Astrocyte of the spinal cord (primary cell): ENCODE results near the gene RFT1.
A peak's percentile ranks its signal among the peaks of the same experiment; 100 is the strongest.

Experiments used
- DNase-seq: peaks from one replicate; pipeline ENCODE4 v3.0.0; 2011; ENCODE audit warnings: low read depth, low spot score
- H3K4me3 ChIP-seq: 2 replicates; pipeline ENCODE4 v1.5.1; 2011; ENCODE audit warnings: low read depth, mild to moderate bottlenecking, low read length, moderate library complexity
- CTCF ChIP-seq: IDR thresholded peaks from 2 replicates; pipeline ENCODE4 v1.5.1; 2012; ENCODE audit warnings: low read depth, mild to moderate bottlenecking, low read length, inconsistent platforms
- in situ Hi-C: cut with HindIII; loops from 2 replicates; pipeline ENCODE4 v1.10.0; 2017; ENCODE audit warnings: low sequenced_read_pairs

RFT1 gene

GRCh38 chr3:53089511-53089910, 40.7 kb downstream of the RFT1 start:
- in situ Hi-C loops: no loop called here
- no peak for TF ChIP-seq CTCF
- DNase-seq: no peak
- no peak overlapping the region for H3K4me3 ChIP-seq

- no peak for DNase-seq
- no peak overlapping the region for H3K4me3 ChIP-seq
- in situ Hi-C loops: no loop called here
- TF ChIP-seq CTCF: no peak
Measured at GRCh38 chr3:53085476-53085875, 44.8 kb downstream of the RFT1 start.

- no peak overlapping the region for H3K4me3 ChIP-seq
- DNase-seq: no peak
- in situ Hi-C loops: no loop called here
- no peak for TF ChIP-seq CTCF
Measured at GRCh38 chr3:53084310-53085001, 45.8 kb downstream of the RFT1 start.

- no peak overlapping the region for H3K4me3 ChIP-seq
- in situ Hi-C loops: no loop called here
- no peak for DNase-seq
- TF ChIP-seq CTCF: no peak
Measured at GRCh38 chr3:53083949-53084309, 46.3 kb downstream of the RFT1 start.

GRCh38 chr3:53083521-53083920, 46.7 kb downstream of the RFT1 start:
- no peak for TF ChIP-seq CTCF
- in situ Hi-C loops: no loop called here
- H3K4me3 ChIP-seq: no peak overlapping the region

GRCh38 chr3:53082736-53083135, 47.5 kb downstream of the RFT1 start:
- no peak for DNase-seq

More at GRCh38 chr3:53083521-53083920, 46.7 kb downstream of the RFT1 start:
- DNase-seq: peak; percentile 73

More at GRCh38 chr3:53082736-53083135, 47.5 kb downstream of the RFT1 start:
- no peak for TF ChIP-seq CTCF
- H3K4me3 ChIP-seq: no peak overlapping the region
- in situ Hi-C loops: no loop called here
